Endothelial cell of umbilical vein (primary cell): Measurements from ENCODE around the gene KCNMB2.

ENCODE experiments used
- EZH2 ChIP-seq: IDR thresholded peaks from 2 replicates; pipeline ENCODE4 v1.6.1; 2012; ENCODE audit warnings: borderline replicate concordance, low read depth, mild to moderate bottlenecking, moderate library complexity, low read length, inconsistent platforms; ENCODE audit not compliant: severe bottlenecking
- FOS ChIP-seq: IDR thresholded peaks from 2 replicates; pipeline ENCODE4 v1.6.1; 2011; ENCODE audit warnings: mild to moderate bottlenecking, low read length, moderate library complexity, borderline replicate concordance; ENCODE audit not compliant: insufficient read depth
- GATA2 ChIP-seq: IDR thresholded peaks from 2 replicates; pipeline ENCODE4 v1.7.0; 2011; ENCODE audit warnings: low read depth, mild to moderate bottlenecking, moderate library complexity, mixed read lengths, low read length; ENCODE audit not compliant: insufficient read length, insufficient read depth
- JUN ChIP-seq: IDR thresholded peaks from 2 replicates; pipeline ENCODE4 v1.6.1; 2011; ENCODE audit warnings: borderline replicate concordance, low read depth; ENCODE audit not compliant: insufficient read length, insufficient read depth
- MYC ChIP-seq: IDR thresholded peaks from one replicate; pipeline ENCODE4 v1.6.1; 2011; ENCODE audit warnings: mild to moderate bottlenecking, low read depth, low read length
- POLR2A ChIP-seq: IDR thresholded peaks from 2 replicates; pipeline ENCODE4 v1.6.1; 2012; ENCODE audit warnings: low read depth, mild to moderate bottlenecking, control low read depth, low read length
- POLR2AphosphoS5 ChIP-seq: IDR thresholded peaks from 2 replicates; pipeline ENCODE4 v1.6.1; 2012; ENCODE audit warnings: low read depth, mild to moderate bottlenecking, control low read depth, low read length, moderate library complexity; ENCODE audit not compliant: insufficient read depth
- TF ChIP-seq, protein P1 (sequence below): IDR thresholded peaks from 2 replicates; pipeline ENCODE4 v1.6.1; 2011; ENCODE audit not compliant: insufficient read depth, insufficient read length
- TF ChIP-seq, protein P2 (sequence below), 2 donors: IDR thresholded peaks; 1 replicate in 1 of 2; 2 replicates in 1 of 2; pipeline ENCODE4 v1.5.1; 2011; ENCODE audit warnings: low read length in 2 of 2, mild to moderate bottlenecking in 2 of 2, moderate library complexity in 2 of 2, control low read depth in 1 of 2, inconsistent platforms in 1 of 2, low read depth in 1 of 2; ENCODE audit not compliant: insufficient read depth in 1 of 2; ENCODE audit errors: extremely low read depth in 1 of 2

DNA sequence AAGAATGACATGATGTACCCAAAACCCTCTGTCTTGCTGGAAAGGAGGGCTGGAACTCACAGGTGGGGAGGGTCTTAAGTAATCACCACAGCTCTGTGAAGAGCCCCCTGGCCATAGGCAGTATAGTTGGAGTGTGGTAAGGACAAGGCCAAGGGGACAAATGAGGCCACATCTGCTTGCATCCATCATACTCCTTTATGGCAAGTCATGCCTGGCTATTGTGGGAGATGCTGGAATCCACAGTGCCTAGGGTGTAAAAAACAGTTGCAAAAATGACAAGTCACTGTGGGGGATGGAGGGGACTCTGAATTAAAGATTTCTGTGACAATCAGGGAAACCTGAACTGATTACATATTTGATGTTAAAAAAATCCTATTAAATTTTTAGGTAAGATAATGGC, 258.5 kb downstream of the KCNMB2 start:
- TF ChIP-seq, protein P1, sequence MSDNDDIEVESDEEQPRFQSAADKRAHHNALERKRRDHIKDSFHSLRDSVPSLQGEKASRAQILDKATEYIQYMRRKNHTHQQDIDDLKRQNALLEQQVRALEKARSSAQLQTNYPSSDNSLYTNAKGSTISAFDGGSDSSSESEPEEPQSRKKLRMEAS: no peak
- TF ChIP-seq, protein P2, sequence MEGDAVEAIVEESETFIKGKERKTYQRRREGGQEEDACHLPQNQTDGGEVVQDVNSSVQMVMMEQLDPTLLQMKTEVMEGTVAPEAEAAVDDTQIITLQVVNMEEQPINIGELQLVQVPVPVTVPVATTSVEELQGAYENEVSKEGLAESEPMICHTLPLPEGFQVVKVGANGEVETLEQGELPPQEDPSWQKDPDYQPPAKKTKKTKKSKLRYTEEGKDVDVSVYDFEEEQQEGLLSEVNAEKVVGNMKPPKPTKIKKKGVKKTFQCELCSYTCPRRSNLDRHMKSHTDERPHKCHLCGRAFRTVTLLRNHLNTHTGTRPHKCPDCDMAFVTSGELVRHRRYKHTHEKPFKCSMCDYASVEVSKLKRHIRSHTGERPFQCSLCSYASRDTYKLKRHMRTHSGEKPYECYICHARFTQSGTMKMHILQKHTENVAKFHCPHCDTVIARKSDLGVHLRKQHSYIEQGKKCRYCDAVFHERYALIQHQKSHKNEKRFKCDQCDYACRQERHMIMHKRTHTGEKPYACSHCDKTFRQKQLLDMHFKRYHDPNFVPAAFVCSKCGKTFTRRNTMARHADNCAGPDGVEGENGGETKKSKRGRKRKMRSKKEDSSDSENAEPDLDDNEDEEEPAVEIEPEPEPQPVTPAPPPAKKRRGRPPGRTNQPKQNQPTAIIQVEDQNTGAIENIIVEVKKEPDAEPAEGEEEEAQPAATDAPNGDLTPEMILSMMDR (IDR thresholded peaks at IDR 0.05; ENCODE audit: extremely low read depth in 1 of 2, insufficient read depth in 1 of 2, low read depth in 1 of 2, low read length in 2 of 2): no peak
- TF ChIP-seq EZH2: no peak
- no peak for TF ChIP-seq POLR2AphosphoS5
- TF ChIP-seq POLR2A: no peak
- no peak for TF ChIP-seq GATA2
- no peak for TF ChIP-seq JUN
- TF ChIP-seq MYC: no peak
- no peak for TF ChIP-seq FOS
